NT2/D1 (cell line): ENCODE results near the gene TMEM175.
"Not testable (repeated sequence)": the region's sequence is repeated elsewhere in the genome, so short reads cannot be mapped to it uniquely, and the experiment has no call there.

Experiments used
- DNase-seq: peaks from one replicate; pipeline ENCODE4 v3.0.0-alpha.2; 2011; ENCODE audit warnings: low read depth, low spot score
- H3K27me3 ChIP-seq: 2 replicates; pipeline ENCODE4 v1.6.0; 2011; ENCODE audit warnings: mild to moderate bottlenecking; ENCODE audit not compliant: insufficient read length, insufficient read depth
- H3K36me3 ChIP-seq: 2 replicates; pipeline ENCODE4 v1.6.1; 2011; ENCODE audit warnings: mild to moderate bottlenecking, low read length, mixed read lengths; ENCODE audit not compliant: insufficient read depth, insufficient read length
- H3K4me1 ChIP-seq: 2 replicates; pipeline ENCODE4 v1.5.1; 2011; ENCODE audit not compliant: insufficient read depth, insufficient read length
- H3K4me3 ChIP-seq: 2 replicates; pipeline ENCODE4 v1.5.1; 2011; ENCODE audit warnings: low read depth; ENCODE audit not compliant: insufficient read length
- H3K9ac ChIP-seq: 2 replicates; pipeline ENCODE4 v1.6.0; 2011; ENCODE audit warnings: low read depth; ENCODE audit not compliant: insufficient read length
- H3K9me3 ChIP-seq: 2 replicates; pipeline ENCODE4 v1.5.1; 2011; ENCODE audit warnings: mild to moderate bottlenecking, low read length; ENCODE audit not compliant: insufficient read depth
- SUZ12 ChIP-seq: IDR thresholded peaks from 2 replicates; pipeline ENCODE4 v1.6.1; 2011; ENCODE audit not compliant: insufficient read length, insufficient read depth; ENCODE audit errors: extremely low read depth
- YY1 ChIP-seq: IDR thresholded peaks from 2 replicates; pipeline ENCODE4 v1.6.1; 2011; ENCODE audit not compliant: insufficient read length, insufficient read depth
- ZNF274 ChIP-seq: IDR thresholded peaks from 2 replicates; pipeline ENCODE4 v1.6.1; 2011; ENCODE audit warnings: mild to moderate bottlenecking, low read depth, low read length

The TMEM175 gene

GRCh38 chr4:929096-929765, 3.0 kb upstream of the TMEM175 start:
- no peak for DNase-seq
- no peak overlapping the region for H3K4me3 ChIP-seq
- peaks cover 5% of the 10 kb centered on the region for H3K4me1 ChIP-seq
- no peaks in the 10 kb centered on the region for H3K9me3 ChIP-seq
- H3K36me3 ChIP-seq: peaks cover 19% of the 10 kb centered on the region
- no peaks in the 10 kb centered on the region for H3K27me3 ChIP-seq
- TF ChIP-seq YY1 (no peak), ZNF274 (no peak), SUZ12 (no peak)
- peak overlapping the region; percentile 44 for H3K9ac ChIP-seq

- Histone ChIP-seq H3K36me3 (peaks cover 19% of the 10 kb centered on the region), H3K4me3 (no peak overlapping the region), H3K9ac (no peak overlapping the region), H3K9me3 (no peaks in the 10 kb centered on the region), H3K27me3 (no peaks in the 10 kb centered on the region), H3K4me1 (peaks cover 5% of the 10 kb centered on the region)
- no peak for DNase-seq
- TF ChIP-seq SUZ12 (no peak), YY1 (no peak), ZNF274 (no peak)
Observed at GRCh38 chr4:930028-930551, 2.2 kb upstream of the TMEM175 start.

- Histone ChIP-seq H3K4me3 (peak overlapping the region; percentile 94), H3K36me3 (peaks cover 16% of the 10 kb centered on the region), H3K9me3 (no peaks in the 10 kb centered on the region), H3K9ac (peak overlapping the region; percentile 97), H3K27me3 (no peaks in the 10 kb centered on the region), H3K4me1 (peaks cover 3% of the 10 kb centered on the region)
- TF ChIP-seq YY1 (no peak), SUZ12 (no peak), ZNF274 (no peak)
- DNase-seq: no peak
Observed at GRCh38 chr4:930827-931193, 1.4 kb upstream of the TMEM175 start.

- no peak for DNase-seq
- Histone ChIP-seq H3K9me3 (no peaks in the 10 kb centered on the region), H3K4me3 (peak overlapping the region; percentile 94), H3K9ac (peak overlapping the region; percentile 97), H3K4me1 (no peaks in the 10 kb centered on the region), H3K36me3 (peaks cover 10% of the 10 kb centered on the region), H3K27me3 (no peaks in the 10 kb centered on the region)
- TF ChIP-seq YY1: no peak
- no peak for TF ChIP-seq ZNF274
- TF ChIP-seq SUZ12: no peak
Observed at GRCh38 chr4:931194-931959, 883 bp upstream of the TMEM175 start.

GRCh38 chr4:932713-933070, 432 bp downstream of the TMEM175 start:
- peaks cover 10% of the 10 kb centered on the region for H3K36me3 ChIP-seq
- no peak for DNase-seq
- H3K4me3 ChIP-seq: peak overlapping the region; percentile 94
- no peaks in the 10 kb centered on the region for H3K4me1 ChIP-seq
- no peaks in the 10 kb centered on the region for H3K27me3 ChIP-seq
- H3K9me3 ChIP-seq: no peaks in the 10 kb centered on the region
- H3K9ac ChIP-seq: peak overlapping the region; percentile 97
- TF ChIP-seq ZNF274 (no peak), YY1 (no peak), SUZ12 (no peak)

GRCh38 chr4:939508-939907, 7.2 kb downstream of the TMEM175 start:
- not testable (repeated sequence) for H3K36me3 ChIP-seq, H3K4me3 ChIP-seq, DNase-seq, H3K9ac ChIP-seq, H3K4me1 ChIP-seq, H3K9me3 ChIP-seq, H3K27me3 ChIP-seq

GRCh38 chr4:945274-946102, 13.2 kb downstream of the TMEM175 start:
- no peak for DNase-seq
- Histone ChIP-seq H3K4me1 (peaks cover 25% of the 10 kb centered on the region), H3K36me3 (no peaks in the 10 kb centered on the region), H3K9me3 (no peaks in the 10 kb centered on the region), H3K27me3 (no peaks in the 10 kb centered on the region), H3K9ac (peak overlapping the region; percentile 44), H3K4me3 (peak overlapping the region; percentile 1)
- TF ChIP-seq SUZ12 (no peak), YY1 (no peak), ZNF274 (no peak)
